HEK293 (cell line): Measurements from ENCODE around the gene LTBP1.

Source experiments
- AEBP2 ChIP-seq: fragments of 450-650 bp; formaldehyde crosslinking; IDR thresholded peaks from 2 replicates; pipeline ENCODE4 v1.5.1; 2016; ENCODE audit warnings: missing biosample characterization, missing genetic modification characterization, borderline replicate concordance
- EGR2 ChIP-seq: fragments of 450-650 bp; formaldehyde crosslinking; IDR thresholded peaks from 2 replicates; pipeline ENCODE4 v1.5.1; 2016; ENCODE audit warnings: low read depth, missing biosample characterization, missing genetic modification characterization
- KLF10 ChIP-seq: fragments of 450-650 bp; IDR thresholded peaks from 2 replicates; pipeline ENCODE4 v1.5.1; 2018; ENCODE audit warnings: missing biosample characterization, mild to moderate bottlenecking, missing genetic modification characterization
- KLF8 ChIP-seq: fragments of 450-650 bp; formaldehyde crosslinking; IDR thresholded peaks from 2 replicates; pipeline ENCODE4 v1.5.1; 2016; ENCODE audit warnings: missing biosample characterization, missing genetic modification characterization
- ZNF624 ChIP-seq: fragments of 450-650 bp; formaldehyde crosslinking; IDR thresholded peaks from 2 replicates; pipeline ENCODE4 v1.5.1; 2017; ENCODE audit warnings: missing biosample characterization, missing genetic modification characterization
- TF ChIP-seq, protein P1 (sequence below): fragments of 450-650 bp; formaldehyde crosslinking; IDR thresholded peaks from 2 replicates; pipeline ENCODE4 v1.5.1; 2016; ENCODE audit warnings: missing biosample characterization, missing genetic modification characterization

GRCh38 chr2:33086400-33087015 is 139.8 kb downstream of the LTBP1 start:
- no peak for TF ChIP-seq KLF10 (tag by site-specific recombination)
- no peak for TF ChIP-seq KLF8 (tag by site-specific recombination)
- no peak for TF ChIP-seq EGR2 (tag by site-specific recombination)
- no peak for TF ChIP-seq AEBP2 (tag by site-specific recombination)
- TF ChIP-seq, protein P1, sequence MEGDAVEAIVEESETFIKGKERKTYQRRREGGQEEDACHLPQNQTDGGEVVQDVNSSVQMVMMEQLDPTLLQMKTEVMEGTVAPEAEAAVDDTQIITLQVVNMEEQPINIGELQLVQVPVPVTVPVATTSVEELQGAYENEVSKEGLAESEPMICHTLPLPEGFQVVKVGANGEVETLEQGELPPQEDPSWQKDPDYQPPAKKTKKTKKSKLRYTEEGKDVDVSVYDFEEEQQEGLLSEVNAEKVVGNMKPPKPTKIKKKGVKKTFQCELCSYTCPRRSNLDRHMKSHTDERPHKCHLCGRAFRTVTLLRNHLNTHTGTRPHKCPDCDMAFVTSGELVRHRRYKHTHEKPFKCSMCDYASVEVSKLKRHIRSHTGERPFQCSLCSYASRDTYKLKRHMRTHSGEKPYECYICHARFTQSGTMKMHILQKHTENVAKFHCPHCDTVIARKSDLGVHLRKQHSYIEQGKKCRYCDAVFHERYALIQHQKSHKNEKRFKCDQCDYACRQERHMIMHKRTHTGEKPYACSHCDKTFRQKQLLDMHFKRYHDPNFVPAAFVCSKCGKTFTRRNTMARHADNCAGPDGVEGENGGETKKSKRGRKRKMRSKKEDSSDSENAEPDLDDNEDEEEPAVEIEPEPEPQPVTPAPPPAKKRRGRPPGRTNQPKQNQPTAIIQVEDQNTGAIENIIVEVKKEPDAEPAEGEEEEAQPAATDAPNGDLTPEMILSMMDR = no peak
- no peak for TF ChIP-seq ZNF624 (tag by site-specific recombination)
